Peyer's patch (tissue), 4 donors: Measurements from ENCODE around the gene NOC3L.

ENCODE experiments used
- POLR2A ChIP-seq, 2 donors: fragments of 450-650 bp; IDR thresholded peaks; one replicate each; pipeline ENCODE4 v1.5.1; 2017; ENCODE audit warnings: antibody characterized with exemption in 2 of 2, mild to moderate bottlenecking in 2 of 2, moderate library complexity in 2 of 2
- TF ChIP-seq, protein P1 (sequence below), 6 experiments: fragments of 450-650 bp in 4 of 6; fragments of 200-600 bp in 2 of 6; sonication (generic) in 1 of 6; IDR thresholded peaks; one replicate each; pipeline ENCODE4 v1.5.1; 2017 to 2019; ENCODE audit warnings: antibody characterized with exemption in 6 of 6, mild to moderate bottlenecking in 3 of 6, moderate library complexity in 1 of 6

GRCh38 chr10:94364482-94364881, 1.7 kb upstream of the NOC3L start:
- TF ChIP-seq, protein P1, sequence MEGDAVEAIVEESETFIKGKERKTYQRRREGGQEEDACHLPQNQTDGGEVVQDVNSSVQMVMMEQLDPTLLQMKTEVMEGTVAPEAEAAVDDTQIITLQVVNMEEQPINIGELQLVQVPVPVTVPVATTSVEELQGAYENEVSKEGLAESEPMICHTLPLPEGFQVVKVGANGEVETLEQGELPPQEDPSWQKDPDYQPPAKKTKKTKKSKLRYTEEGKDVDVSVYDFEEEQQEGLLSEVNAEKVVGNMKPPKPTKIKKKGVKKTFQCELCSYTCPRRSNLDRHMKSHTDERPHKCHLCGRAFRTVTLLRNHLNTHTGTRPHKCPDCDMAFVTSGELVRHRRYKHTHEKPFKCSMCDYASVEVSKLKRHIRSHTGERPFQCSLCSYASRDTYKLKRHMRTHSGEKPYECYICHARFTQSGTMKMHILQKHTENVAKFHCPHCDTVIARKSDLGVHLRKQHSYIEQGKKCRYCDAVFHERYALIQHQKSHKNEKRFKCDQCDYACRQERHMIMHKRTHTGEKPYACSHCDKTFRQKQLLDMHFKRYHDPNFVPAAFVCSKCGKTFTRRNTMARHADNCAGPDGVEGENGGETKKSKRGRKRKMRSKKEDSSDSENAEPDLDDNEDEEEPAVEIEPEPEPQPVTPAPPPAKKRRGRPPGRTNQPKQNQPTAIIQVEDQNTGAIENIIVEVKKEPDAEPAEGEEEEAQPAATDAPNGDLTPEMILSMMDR (IDR thresholded peaks at IDR 0.05): no peak
- no peak for TF ChIP-seq POLR2A (IDR thresholded peaks at IDR 0.05)
